Measurements from ENCODE around the gene VTI1A.
"Not testable (repeated sequence)": the region's sequence is repeated elsewhere in the genome, so short reads cannot be mapped to it uniquely, and the experiment has no call there.

The VTI1A gene

GRCh38 chr10:112588225-112588990 is 141.4 kb downstream of the VTI1A start:
- no peak for DNase-seq (ENCODE audit: low read depth)

DNA sequence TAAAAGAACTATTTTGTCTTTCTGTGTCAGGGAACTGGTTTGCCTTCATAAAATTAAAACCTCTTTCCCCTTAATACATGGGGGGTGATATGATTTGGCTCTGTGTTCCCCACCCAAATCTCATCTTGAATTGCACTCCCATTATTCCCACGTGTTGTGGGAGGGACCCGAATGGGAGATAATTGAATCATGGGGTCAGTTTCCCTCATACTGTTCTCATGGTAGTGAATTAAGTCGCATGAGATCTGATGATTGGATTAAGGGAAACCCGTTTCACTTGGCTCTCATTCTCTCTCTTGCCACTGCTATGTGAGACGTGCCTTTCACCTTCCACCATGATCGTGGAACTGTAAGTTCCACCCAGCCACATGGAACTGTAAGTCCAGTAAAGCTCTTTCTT is 142.1 kb downstream of the VTI1A start:
- DNase-seq (ENCODE audit: low read depth), result no peak

DNA sequence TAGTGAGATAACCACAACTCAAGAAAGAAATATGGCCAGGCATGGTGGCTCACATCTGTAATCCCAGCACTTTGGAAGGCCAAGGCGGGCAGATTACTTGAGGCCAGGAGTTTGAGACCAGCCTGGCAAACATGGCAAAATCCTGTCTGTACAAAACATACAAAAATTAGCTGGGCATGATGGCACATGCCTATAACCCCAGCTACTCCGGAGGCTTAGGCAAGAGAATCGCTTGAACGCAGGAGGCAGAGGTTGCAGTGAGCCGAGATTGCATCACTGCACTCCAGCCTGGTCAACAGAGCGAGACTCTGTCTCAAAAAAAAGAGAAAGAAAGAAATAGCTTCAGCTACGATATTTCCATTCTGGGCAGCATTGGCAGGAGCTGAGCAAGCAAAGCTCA is 143.8 kb downstream of the VTI1A start:
- not testable (repeated sequence) for DNase-seq (ENCODE audit: low read depth)

- no peak for DNase-seq (ENCODE audit: low read depth)
Measured at GRCh38 chr10:112593023-112593422, 146.0 kb downstream of the VTI1A start.

DNA sequence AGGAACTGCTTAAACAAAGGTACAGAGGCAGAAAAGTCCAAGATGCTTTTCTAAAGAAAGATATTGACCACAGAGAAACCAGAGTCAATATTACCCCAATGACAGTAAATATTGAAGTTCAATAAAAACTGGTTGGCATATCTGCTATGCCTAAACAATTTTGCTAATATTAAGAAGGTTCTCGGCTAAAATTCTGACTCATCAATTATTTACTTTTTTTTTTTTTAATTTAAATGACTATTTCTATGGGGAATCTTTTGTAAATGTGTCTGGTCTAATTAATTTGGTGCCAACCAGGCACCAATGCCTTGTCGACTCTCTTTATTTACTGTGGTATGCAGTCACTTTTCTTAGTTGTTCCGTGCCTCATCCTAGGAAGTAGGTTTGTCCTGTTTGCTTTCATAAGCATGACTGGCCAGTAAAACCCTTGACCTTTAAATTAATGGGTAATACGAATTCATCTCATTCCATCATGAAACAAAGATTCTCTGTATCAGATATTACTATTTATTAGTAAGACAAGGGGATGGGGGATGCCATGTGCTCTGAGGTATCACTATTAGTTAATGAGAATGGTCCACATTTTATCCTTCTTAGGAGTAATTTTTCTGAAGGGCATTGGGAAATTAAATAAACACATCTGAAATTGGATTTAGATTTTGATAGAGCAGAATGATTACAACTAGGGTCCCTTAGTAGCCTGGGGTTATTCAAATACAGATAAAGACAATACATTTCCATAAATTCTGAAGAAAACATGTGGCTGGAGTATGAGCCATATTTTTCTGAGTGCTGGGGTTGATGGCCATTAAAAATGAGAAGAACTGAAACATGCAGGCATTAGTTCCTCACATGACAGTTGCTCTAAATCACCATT is 154.4 kb downstream of the VTI1A start:
- no peak for DNase-seq (ENCODE audit: low read depth)

DNA sequence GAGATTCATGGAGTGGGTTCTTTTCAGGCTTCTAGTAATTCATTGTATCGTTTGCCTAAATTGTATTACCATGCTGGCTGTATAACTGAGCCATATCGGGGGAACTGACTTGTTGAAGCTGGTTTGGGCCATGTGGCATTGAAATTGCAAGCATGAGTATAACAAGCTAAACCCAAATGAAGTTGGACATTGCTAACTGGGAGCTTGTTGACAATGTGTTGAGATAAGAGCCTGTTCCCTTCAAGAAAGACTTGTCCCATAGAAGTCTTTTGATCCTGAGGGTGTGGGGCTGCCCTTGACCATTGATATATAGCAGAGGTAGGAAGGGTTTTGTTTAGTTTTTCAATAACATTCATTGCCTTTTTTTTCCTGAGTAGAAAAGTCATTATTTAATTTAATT is 156.0 kb downstream of the VTI1A start:
- no peak for DNase-seq (ENCODE audit: low read depth)

- DNase-seq (ENCODE audit: low read depth), result no peak
Measured at GRCh38 chr10:112605063-112605462, 158.0 kb downstream of the VTI1A start.

DNA sequence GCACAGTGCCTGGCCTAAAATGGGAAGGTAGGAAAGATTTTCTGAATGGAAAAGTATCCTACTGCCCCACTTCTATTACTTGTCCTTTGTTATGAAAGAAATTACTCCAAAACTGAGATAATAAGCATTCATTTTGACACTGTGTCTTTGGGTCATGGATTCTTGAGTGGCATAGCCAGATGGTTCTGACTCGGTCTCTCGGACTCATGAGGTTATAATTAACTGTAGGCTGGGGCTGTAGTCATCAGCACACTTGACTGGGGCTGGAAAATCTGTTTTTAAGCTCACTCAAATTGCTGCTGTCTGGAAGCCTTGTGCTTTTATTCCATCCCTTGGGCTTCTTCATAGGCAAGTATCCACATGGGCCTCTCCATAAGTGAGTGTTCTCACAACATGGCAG is 160.5 kb downstream of the VTI1A start:
- DNase-seq (ENCODE audit: low read depth), result no peak

- DNase-seq (ENCODE audit: low read depth), result no peak
Measured at GRCh38 chr10:112613620-112614019, 166.6 kb downstream of the VTI1A start.

DNA sequence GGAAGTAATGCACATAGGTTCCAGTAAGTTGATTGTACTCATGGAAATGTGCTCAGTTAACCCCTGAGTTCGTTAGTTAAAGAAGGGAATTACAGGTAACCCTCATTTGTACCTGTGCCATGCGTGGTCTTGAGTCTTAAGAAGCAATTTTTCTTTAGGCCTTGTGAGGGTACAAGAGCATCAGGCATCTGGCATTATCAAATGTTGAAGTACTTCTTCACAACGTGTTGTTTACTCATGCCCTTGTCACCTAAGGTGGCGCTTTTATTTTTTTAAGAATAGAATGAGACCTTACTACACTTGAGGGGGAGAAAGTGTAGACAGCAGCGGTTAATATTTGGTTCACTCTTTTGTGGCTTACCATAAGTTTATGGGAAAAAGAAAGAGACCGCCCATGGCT is 167.1 kb downstream of the VTI1A start:
- DNase-seq (ENCODE audit: low read depth), result no peak

DNA sequence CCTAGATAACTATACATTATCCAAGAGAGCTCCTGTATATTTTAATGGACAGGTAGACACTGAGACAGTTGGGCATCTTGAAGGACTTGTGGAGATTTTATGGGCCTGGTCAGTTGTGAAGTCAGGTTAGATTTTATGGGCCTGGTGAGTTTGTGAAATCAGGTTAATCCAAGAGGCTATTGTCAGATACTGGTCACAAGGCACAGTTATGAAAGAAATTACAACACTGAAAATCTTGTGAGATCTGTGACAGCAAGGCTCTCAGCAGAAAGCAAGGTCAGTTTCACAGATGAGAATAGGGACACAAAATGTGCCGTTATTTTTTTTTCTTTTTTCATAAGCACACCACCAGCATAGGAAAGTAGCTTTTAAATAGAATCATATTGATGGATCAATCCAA is 167.6 kb downstream of the VTI1A start:
- no peak for DNase-seq (ENCODE audit: low read depth)

DNA sequence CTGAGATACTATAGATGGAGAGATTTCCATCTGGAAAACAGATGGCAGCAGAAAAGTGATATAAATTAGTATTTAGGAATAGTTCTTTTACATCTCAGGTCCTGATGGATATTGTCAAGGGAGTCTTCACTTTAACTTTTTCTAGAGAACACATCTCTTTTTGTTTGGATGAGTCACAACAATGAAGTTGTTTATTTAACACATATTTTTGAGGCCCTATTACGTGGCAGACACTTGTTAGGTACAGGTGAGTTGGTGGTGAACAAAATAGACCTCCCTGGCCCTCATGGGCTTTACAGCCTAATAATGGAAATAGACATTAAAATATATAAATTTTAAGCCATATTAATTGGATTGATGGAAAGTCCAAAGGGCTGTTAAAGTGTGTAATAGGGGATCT is 168.3 kb downstream of the VTI1A start:
- peak; percentile 16 for DNase-seq (ENCODE audit: low read depth)

- DNase-seq (ENCODE audit: low read depth), result no peak
Measured at GRCh38 chr10:112616647-112617046, 169.6 kb downstream of the VTI1A start.

GRCh38 chr10:112618814-112619213 is 171.8 kb downstream of the VTI1A start:
- no peak for DNase-seq (ENCODE audit: low read depth)

GRCh38 chr10:112619556-112619955 is 172.5 kb downstream of the VTI1A start:
- no peak for DNase-seq (ENCODE audit: low read depth)

DNA sequence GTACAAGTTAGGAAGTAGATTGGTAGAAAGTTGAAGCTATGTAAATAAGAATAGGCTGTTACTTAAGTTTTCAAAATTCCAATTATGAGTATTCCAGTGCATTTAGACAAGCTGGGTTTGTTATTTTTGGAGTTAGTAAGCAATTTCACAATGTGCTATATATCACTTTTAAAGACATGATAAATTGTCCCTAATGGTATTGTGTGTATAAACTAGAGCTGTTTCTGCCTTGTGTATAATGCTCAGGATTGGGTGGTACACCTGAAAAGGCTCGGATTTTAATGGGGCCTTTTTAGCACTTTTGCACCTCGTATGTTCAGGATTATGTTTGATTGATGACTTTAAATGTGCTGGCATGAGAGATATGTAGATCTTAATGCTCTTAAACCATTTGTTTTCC is 175.8 kb downstream of the VTI1A start:
- DNase-seq (ENCODE audit: low read depth), result no peak

- DNase-seq (ENCODE audit: low read depth), result no peak
Measured at GRCh38 chr10:112624546-112625048, 177.6 kb downstream of the VTI1A start.

DNA sequence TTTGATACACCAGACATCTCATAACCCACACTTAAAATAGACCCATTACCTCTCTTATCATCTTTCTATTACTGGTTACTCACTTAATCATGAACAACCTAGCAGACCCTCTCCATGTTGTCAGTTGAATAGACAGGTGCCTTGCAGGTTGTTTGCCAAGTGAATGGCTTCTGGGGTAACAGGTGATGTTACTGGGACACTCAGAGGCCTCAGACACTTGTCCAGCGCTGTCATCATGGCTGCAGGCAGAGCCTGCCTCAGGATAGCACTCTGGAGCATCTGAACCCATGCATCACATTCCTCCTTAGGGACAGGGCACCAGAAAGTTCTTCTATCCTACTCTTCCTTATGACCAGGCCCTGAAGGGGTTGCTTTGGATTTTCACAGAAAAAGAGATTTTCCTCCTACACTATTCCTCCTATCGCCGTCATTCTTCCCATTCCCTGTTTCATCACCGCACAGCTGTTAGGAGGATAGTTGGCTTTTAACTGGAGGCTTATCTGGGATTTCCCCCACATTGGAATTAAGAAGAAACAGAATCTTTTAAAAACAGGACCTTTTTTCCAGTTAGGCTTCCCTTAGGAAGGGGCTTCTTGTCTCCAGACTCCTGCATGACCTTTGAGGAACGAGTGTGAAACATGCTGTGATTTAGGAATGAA is 182.1 kb downstream of the VTI1A start:
- no peak for DNase-seq (ENCODE audit: low read depth)

DNA sequence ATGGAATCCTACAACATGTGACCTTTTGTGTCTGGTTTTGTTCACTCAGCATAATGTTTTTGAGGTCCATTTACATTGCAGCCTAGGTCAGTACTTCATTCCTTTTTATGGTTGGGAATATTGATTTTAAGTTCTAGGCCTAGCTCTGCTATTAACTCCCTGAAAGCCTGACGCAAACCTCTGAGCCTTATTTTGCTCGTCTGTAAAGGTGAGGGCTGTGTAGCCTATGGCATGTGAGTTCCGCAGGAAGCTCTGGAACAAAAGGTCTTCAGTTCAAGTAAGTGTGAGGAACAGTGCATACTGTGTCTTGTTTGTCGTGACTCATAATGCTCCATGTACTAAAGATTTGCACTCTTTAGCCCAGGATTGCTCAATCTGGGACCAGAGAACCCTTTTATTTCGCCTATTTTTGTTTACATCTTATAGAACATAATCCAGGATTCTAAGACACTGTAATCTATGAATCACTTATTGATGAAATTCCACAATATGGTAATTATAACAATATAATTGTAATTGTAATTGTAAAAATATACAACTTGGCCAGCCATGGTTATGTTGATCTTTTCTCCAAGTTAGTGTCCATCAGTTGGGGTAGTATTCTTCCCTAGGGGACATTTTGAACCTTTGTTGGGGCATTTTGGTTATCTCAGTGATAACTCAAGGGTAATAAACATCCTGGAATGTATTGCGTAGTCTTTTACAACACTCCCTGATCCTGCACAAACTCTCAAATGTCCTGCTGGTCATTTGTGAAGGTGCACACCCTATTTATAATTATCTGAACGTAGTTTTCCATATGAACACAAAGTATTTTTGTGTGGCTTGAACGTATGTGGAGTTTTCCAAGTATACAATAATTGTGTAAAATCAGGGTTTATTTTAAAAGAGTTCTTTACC is 184.7 kb downstream of the VTI1A start:
- peak; percentile 5 for DNase-seq (ENCODE audit: low read depth)

- DNase-seq (ENCODE audit: low read depth), result peak; percentile 52
Measured at GRCh38 chr10:112634096-112634830, 187.2 kb downstream of the VTI1A start.

DNA sequence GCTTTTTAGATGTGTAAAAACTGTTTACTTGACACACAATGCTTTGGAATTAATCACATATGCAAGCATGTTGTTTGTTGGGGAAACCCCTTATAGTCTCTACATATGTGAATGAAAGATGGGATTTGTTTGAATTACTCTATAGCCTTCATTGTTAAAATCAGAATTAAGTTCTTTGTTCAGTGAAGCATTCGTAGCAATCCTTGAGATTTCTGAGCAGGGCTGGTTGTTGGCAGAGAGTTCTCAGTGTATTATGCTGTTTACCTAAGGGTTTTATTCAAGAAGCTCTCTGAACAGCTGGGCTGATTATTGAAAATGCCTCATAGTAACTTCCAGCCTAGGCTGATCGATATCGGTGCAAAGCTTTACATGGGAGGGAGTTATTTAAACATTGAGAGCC is 190.9 kb downstream of the VTI1A start:
- no peak for DNase-seq (ENCODE audit: low read depth)
